NB4 (cell line): ENCODE results near the gene LEFTY2.

Experiments
- CTCF ChIP-seq: IDR thresholded peaks from one replicate; pipeline ENCODE4 v1.5.1; 2012; ENCODE audit warnings: low read depth, low read length
- MAX ChIP-seq: IDR thresholded peaks from 2 replicates; pipeline ENCODE4 v1.6.1; 2011; ENCODE audit warnings: low read depth, low read length
- POLR2A ChIP-seq: IDR thresholded peaks from 2 replicates; pipeline ENCODE4 v1.6.1; 2011; ENCODE audit warnings: mild to moderate bottlenecking; ENCODE audit not compliant: insufficient read length; ENCODE audit errors: extremely low read depth

- TF ChIP-seq MAX (no peak), CTCF (no peak), POLR2A (no peak)
Observed at GRCh38 chr1:225936523-225936922, 4.5 kb downstream of the LEFTY2 start.
